IMR-90 (cell line): Measurements from ENCODE around the gene GJC1. TPM values are rescaled to one million over a fixed set of nuclear protein-coding genes. Genes with fewer than 3 reads are reported as not detected.

Source experiments
- ATAC-seq: fragments of 200-7000 bp; cut with Tn5 transposase; 2 replicates; pipeline ENCODE4 v1.9.1; 2020; ENCODE audit warnings: low read depth, mild to moderate bottlenecking, moderate library complexity
- BruUV-seq: library from RNA; stranded (reverse); fragments of 400-500 nt; replicated peaks from 2 replicates; lab custom pipeline; 2021; lab: Mats Ljungman, UMichigan
- CTCF ChIA-PET: fragments of 300-600 bp; formaldehyde crosslinking; extraction: SDS; loops from one replicate; lab custom pipeline; 2021; ENCODE audit warnings: antibody characterized with exemption; lab: Yijun Ruan, JAX
- POLR2A ChIA-PET: fragments of 300-600 bp; sonication (Branson Sonifier 250); formaldehyde crosslinking; loops from one replicate; lab custom pipeline; 2022; ENCODE audit warnings: antibody characterized with exemption; ENCODE audit not compliant: unreplicated experiment; lab: Charles Lee
- DNase-seq: peaks from one replicate; pipeline ENCODE4 v3.0.0; 2013
- H2AFZ ChIP-seq: replicated peaks from 2 replicates; pipeline ENCODE3; 2013; ENCODE audit warnings: low read length, mild to moderate bottlenecking; ENCODE audit not compliant: poor library complexity
- H2AK5ac ChIP-seq: 2 replicates; pipeline ENCODE4 v1.6.1; 2013; ENCODE audit warnings: low read depth, low read length, inconsistent platforms
- H2AK9ac ChIP-seq: replicated peaks from 2 replicates; pipeline ENCODE3; 2013; ENCODE audit warnings: mild to moderate bottlenecking, low read depth, low read length, moderate library complexity; ENCODE audit not compliant: poor library complexity
- H2BK120ac ChIP-seq: 2 replicates; pipeline ENCODE4 v1.6.1; 2013; ENCODE audit warnings: low read depth, low read length, inconsistent platforms
- H2BK15ac ChIP-seq: 3 replicates; pipeline ENCODE4 v1.6.1; 2013; ENCODE audit warnings: low read depth, low read length, inconsistent platforms
- H2BK20ac ChIP-seq: 2 replicates; pipeline ENCODE4 v1.6.1; 2013; ENCODE audit warnings: low read depth, mild to moderate bottlenecking, inconsistent platforms, low read length, moderate library complexity
- H2BK5ac ChIP-seq: 2 replicates; pipeline ENCODE4 v1.6.1; 2013; ENCODE audit warnings: mild to moderate bottlenecking, low read depth, low read length, inconsistent platforms; ENCODE audit not compliant: poor library complexity, severe bottlenecking
- H3K14ac ChIP-seq: replicated peaks from 2 replicates; pipeline ENCODE4 v1.6.1; 2013; ENCODE audit warnings: low read depth, low read length, inconsistent platforms
- H3K18ac ChIP-seq: 2 replicates; pipeline ENCODE4 v1.6.1; 2013; ENCODE audit warnings: low read depth, low read length, control low read depth
- H3K23ac ChIP-seq: 2 replicates; pipeline ENCODE4 v1.6.1; 2013; ENCODE audit warnings: low read depth, low read length, inconsistent platforms
- H3K27ac ChIP-seq: 2 replicates; pipeline ENCODE4 v1.5.1; 2013; ENCODE audit warnings: mild to moderate bottlenecking, control low read depth, low read length; ENCODE audit not compliant: insufficient read depth
- H3K27me3 ChIP-seq: 2 replicates; pipeline ENCODE4 v1.6.1; 2013; ENCODE audit warnings: low read length; ENCODE audit not compliant: control insufficient read depth, insufficient read depth
- H3K36me3 ChIP-seq: 2 replicates; pipeline ENCODE4 v1.6.1; 2013; ENCODE audit warnings: low read length, mixed read lengths; ENCODE audit not compliant: control insufficient read depth, insufficient read depth
- H3K4ac ChIP-seq: 2 replicates; pipeline ENCODE4 v1.6.1; 2013; ENCODE audit warnings: low read depth, low read length, inconsistent platforms
- H3K4me1 ChIP-seq: 2 replicates; pipeline ENCODE4 v1.6.1; 2013; ENCODE audit warnings: low read length, mixed read lengths; ENCODE audit not compliant: control insufficient read depth, insufficient read depth
- H3K4me2 ChIP-seq: 2 replicates; pipeline ENCODE4 v1.6.1; 2013; ENCODE audit warnings: low read depth, mild to moderate bottlenecking, control low read depth, low read length, moderate library complexity
- H3K4me3 ChIP-seq: 2 replicates; pipeline ENCODE4 v1.5.1; 2013; ENCODE audit warnings: low read depth, mild to moderate bottlenecking, control low read depth, low read length, moderate library complexity; ENCODE audit not compliant: insufficient read depth
- H3K56ac ChIP-seq: 2 replicates; pipeline ENCODE4 v1.6.1; 2013; ENCODE audit warnings: low read length, inconsistent platforms; ENCODE audit not compliant: insufficient read depth; ENCODE audit errors: extremely low read depth
- H3K79me1 ChIP-seq, 2 experiments: 2 replicates each; pipeline ENCODE4 v1.6.1; 2013; ENCODE audit warnings: low read length in 2 of 2, inconsistent platforms in 1 of 2, low read depth in 1 of 2
- H3K9ac ChIP-seq: 2 replicates; pipeline ENCODE4 v1.6.1; 2013; ENCODE audit warnings: low read depth, low read length, control low read depth
- H3K9me1 ChIP-seq: 2 replicates; pipeline ENCODE4 v1.6.1; 2013; ENCODE audit warnings: low read length, inconsistent platforms; ENCODE audit not compliant: insufficient read depth
- H3K9me3 ChIP-seq: 2 replicates; pipeline ENCODE4 v1.6.1; 2013; ENCODE audit warnings: low read length; ENCODE audit not compliant: control insufficient read depth, insufficient read depth
- H4K20me1 ChIP-seq: 2 replicates; pipeline ENCODE4 v1.6.1; 2013; ENCODE audit warnings: low read length, inconsistent platforms; ENCODE audit not compliant: insufficient read depth
- H4K5ac ChIP-seq: 2 replicates; pipeline ENCODE4 v1.6.1; 2013; ENCODE audit warnings: mild to moderate bottlenecking, low read depth, low read length, control low read depth
- H4K8ac ChIP-seq, 2 experiments: 2 replicates each; pipeline ENCODE4 v1.6.1; 2013; ENCODE audit warnings: low read depth in 2 of 2, low read length in 2 of 2, control low read depth in 1 of 2, inconsistent platforms in 1 of 2
- H4K91ac ChIP-seq: 2 replicates; pipeline ENCODE4 v1.6.1; 2013; ENCODE audit warnings: low read depth, low read length, inconsistent platforms; ENCODE audit not compliant: insufficient read depth
- BHLHE40 ChIP-seq: fragments of 150-350 bp; IDR thresholded peaks from 2 replicates; pipeline ENCODE4 v1.6.1; 2016; ENCODE audit warnings: mild to moderate bottlenecking, low read depth, low read length
- CEBPB ChIP-seq: IDR thresholded peaks from 2 replicates; pipeline ENCODE4 v1.6.1; 2012; ENCODE audit warnings: low read depth, low read length, improper control_type of control experiment
- CHD1 ChIP-seq: IDR thresholded peaks from 2 replicates; pipeline ENCODE4 v1.6.1; 2012; ENCODE audit warnings: low read depth, low read length, improper control_type of control experiment
- ELK1 ChIP-seq: fragments of 150-350 bp; IDR thresholded peaks from 2 replicates; pipeline ENCODE4 v1.6.1; 2016; ENCODE audit warnings: low read depth, mild to moderate bottlenecking, low read length, moderate library complexity, borderline replicate concordance
- FOS ChIP-seq: fragments of 150-350 bp; IDR thresholded peaks from 2 replicates; pipeline ENCODE4 v1.6.1; 2016; ENCODE audit warnings: low read depth, low read length
- MAFK ChIP-seq: IDR thresholded peaks from 2 replicates; pipeline ENCODE4 v1.6.1; 2012; ENCODE audit warnings: low read depth, low read length, improper control_type of control experiment
- NFE2L2 ChIP-seq: fragments of 150-350 bp; IDR thresholded peaks from 2 replicates; pipeline ENCODE4 v1.6.1; 2016; ENCODE audit warnings: low read depth, mild to moderate bottlenecking, low read length
- POLR2A ChIP-seq: IDR thresholded peaks from 2 replicates; pipeline ENCODE4 v1.6.1; 2012; ENCODE audit warnings: mild to moderate bottlenecking, low read depth, low read length
- RAD21 ChIP-seq: IDR thresholded peaks from 2 replicates; pipeline ENCODE4 v1.6.1; 2012; ENCODE audit warnings: low read length, improper control_type of control experiment
- RFX5 ChIP-seq: IDR thresholded peaks from 2 replicates; pipeline ENCODE4 v1.8.0; 2012; ENCODE audit warnings: low read depth, mild to moderate bottlenecking, low read length, moderate library complexity
- SMC3 ChIP-seq: fragments of 150-350 bp; IDR thresholded peaks from 2 replicates; pipeline ENCODE4 v1.6.1; 2016; ENCODE audit warnings: low read depth, mild to moderate bottlenecking, antibody characterized with exemption, low read length, moderate library complexity
- USF2 ChIP-seq: fragments of 150-350 bp; IDR thresholded peaks from 2 replicates; pipeline ENCODE4 v1.6.1; 2017; ENCODE audit warnings: mild to moderate bottlenecking, antibody characterized with exemption, low read length, low read depth
- WGBS, 2 experiments: methylation state at CpG; one replicate each; pipeline versions ENCODE4 v1.1.5 to v1.1.7; 2013; ENCODE audit warnings: missing lambda C conversion rate in 2 of 2; ENCODE audit not compliant: insufficient read length in 1 of 2; ENCODE audit errors: extremely low coverage in 2 of 2; 5-methylcytosine and 5-hydroxymethylcytosine counted together
- dilution Hi-C: fragments of 300-500 bp; cut with HindIII; formaldehyde crosslinking; loops from one replicate; pipeline ENCODE4 v1.14.3; 2018; ENCODE audit warnings: low sequenced_read_pairs; ENCODE audit not compliant: unreplicated experiment
- in situ Hi-C: fragments of 300-500 bp; cut with MboI; formaldehyde crosslinking; loops from 3 replicates; pipeline ENCODE4 v1.14.3; 2019; ENCODE audit warnings: low sequenced_read_pairs, inconsistent platforms, mixed read lengths
- intact Hi-C: fragments of 100-400 bp; cut with micrococcal nuclease; formaldehyde crosslinking; loops from 2 replicates; pipeline ENCODE4 v1.10.0; 2022
- polyA plus RNA-seq, 3 experiments: library from polyadenylated mRNA; depleted of rRNA; stranded (reverse); fragments of >200 nt; gene quantifications; 2 replicates each; pipeline ENCODE4 v1.2.3, GENCODE V29; 2012; ENCODE audit warnings: low replicate concordance in 1 of 3
- total RNA-seq: library from RNA; depleted of rRNA; stranded (reverse); fragments of >200 nt; gene quantifications from 2 replicates; pipeline ENCODE4 v1.2.3, GENCODE V29; 2012

Gene GJC1
- total and polyA plus RNA-seq, 2 of the 4 experiments (the other 2 are of a cell fraction), result 23.9 to 69.7 TPM

- H2BK5ac ChIP-seq, result no peak overlapping the region
- H3K9me1 ChIP-seq, result 0 out of 2 replicates have a peak, but pooled peaks cover 4% of the 10 kb centered on the region
- no peak overlapping the region for H2BK20ac ChIP-seq
- H3K9ac ChIP-seq, result no peak overlapping the region
- ChIA-PET POLR2A (no interaction called here), CTCF (no interaction called here)
- no peak overlapping the region for H3K56ac ChIP-seq
- H2AFZ ChIP-seq, result no peak overlapping the region
- H3K23ac ChIP-seq, result no peak overlapping the region
- no peak overlapping the region for H4K8ac ChIP-seq
- TF ChIP-seq USF2 (no peak), CEBPB (no peak), RFX5 (no peak), FOS (no peak), RAD21 (no peak), ELK1 (no peak), CHD1 (no peak), SMC3 (no peak), POLR2A (no peak), MAFK (no peak), BHLHE40 (no peak), NFE2L2 (no peak)
- H3K36me3 ChIP-seq, result peaks cover 9% of the 10 kb centered on the region; the same call in 1 of the 2 replicates
- no peaks in the 10 kb centered on the region for H3K79me1 ChIP-seq
- no peaks in the 10 kb centered on the region for H3K27me3 ChIP-seq
- no peaks in the 10 kb centered on the region; the same call in 1 of the 2 replicates for H4K20me1 ChIP-seq
- in situ Hi-C loops (no loop called here), intact Hi-C loops (no loop called here), dilution Hi-C loops (no loop called here)
- H3K14ac ChIP-seq, result no peak overlapping the region
- H2BK15ac ChIP-seq, result no peak overlapping the region
- H4K91ac ChIP-seq, result no peak overlapping the region
- H4K5ac ChIP-seq, result no peak overlapping the region
- DNase-seq, result no peak
- no peak overlapping the region for H3K27ac ChIP-seq
- no peak overlapping the region for H3K18ac ChIP-seq
- H3K4ac ChIP-seq, result no peak overlapping the region
- H2AK5ac ChIP-seq, result no peak overlapping the region
- no peak overlapping the region for H2BK120ac ChIP-seq
- H2AK9ac ChIP-seq, result no peak overlapping the region
- ATAC-seq, result no peak
- H3K4me1 ChIP-seq, result no peaks in the 10 kb centered on the region
- 84% methylated on average over 4 of the region's 10 CpGs; no CpG with 5 or more reads in 1 of the 2 experiments for WGBS, 2 experiments
- no peak overlapping the region for H3K4me2 ChIP-seq
- BruUV-seq, result no TSS peak
- H3K9me3 ChIP-seq, result no peaks in the 10 kb centered on the region
- no peak overlapping the region for H3K4me3 ChIP-seq
Observed at GRCh38 chr17:44751806-44752205, 78.3 kb downstream of the GJC1 start.
